ENCODE measurements around the gene ADRA2B.
A peak's percentile ranks its signal among the peaks of the same experiment; 100 is the strongest.
"Not testable (repeated sequence)": the region's sequence is repeated elsewhere in the genome, so short reads cannot be mapped to it uniquely, and the experiment has no call there.

Gene ADRA2B

DNA sequence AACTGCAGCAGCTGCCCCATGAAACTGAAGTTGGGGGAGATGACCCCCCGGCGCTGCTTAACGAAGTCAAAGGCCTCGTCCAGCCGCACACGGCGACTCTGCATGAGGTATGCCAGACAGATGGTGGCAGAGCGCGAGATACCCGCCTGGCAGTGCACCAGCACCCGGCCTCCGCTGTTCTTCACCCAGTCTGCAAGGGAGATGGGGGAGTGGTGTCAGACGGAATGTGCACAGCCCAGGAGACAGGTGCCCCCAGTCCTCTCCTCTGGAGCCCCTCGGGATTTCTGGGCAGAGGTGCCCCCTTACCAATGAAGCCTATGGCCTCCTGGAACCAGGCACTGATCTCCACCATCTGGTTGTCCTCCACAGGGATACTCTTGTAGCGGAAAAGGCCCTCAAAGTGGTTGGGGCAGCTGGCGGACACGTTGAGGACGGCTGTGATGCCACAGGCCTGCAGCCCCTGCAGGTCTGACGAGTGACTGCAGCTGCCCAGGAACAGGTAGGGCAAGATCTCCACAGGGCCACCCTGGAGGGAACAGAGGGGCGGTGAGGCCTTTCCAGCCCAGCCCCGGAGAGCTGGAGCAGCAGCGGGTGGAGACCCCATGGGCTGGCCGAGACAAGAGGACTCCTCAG, 27.6 kb upstream of the ADRA2B start:
- TF ChIP-seq SUZ12 (IDR thresholded peaks at IDR 0.05; ENCODE audit: extremely low read depth, insufficient read depth, insufficient read length): no peak
- no peak for TF ChIP-seq YY1 (IDR thresholded peaks at IDR 0.05; ENCODE audit: insufficient read depth, insufficient read length)
- TF ChIP-seq ZNF274 (IDR thresholded peaks at IDR 0.05; ENCODE audit: low read depth, low read length): no peak
- Histone ChIP-seq H3K4me3 (ENCODE audit: insufficient read length, low read depth) (peak overlapping the region; percentile 58), H3K27me3 (ENCODE audit: insufficient read depth, insufficient read length) (peaks cover 10% of the 10 kb centered on the region), H3K9ac (ENCODE audit: insufficient read length, low read depth) (peak overlapping the region; percentile 78), H3K9me3 (ENCODE audit: insufficient read depth, low read length) (no peaks in the 10 kb centered on the region), H3K4me1 (ENCODE audit: insufficient read depth, insufficient read length) (peaks cover 36% of the 10 kb centered on the region), H3K36me3 (ENCODE audit: insufficient read depth, insufficient read length, low read length) (peaks cover 14% of the 10 kb centered on the region)
- no peak for DNase-seq (ENCODE audit: low read depth, low spot score)

DNA sequence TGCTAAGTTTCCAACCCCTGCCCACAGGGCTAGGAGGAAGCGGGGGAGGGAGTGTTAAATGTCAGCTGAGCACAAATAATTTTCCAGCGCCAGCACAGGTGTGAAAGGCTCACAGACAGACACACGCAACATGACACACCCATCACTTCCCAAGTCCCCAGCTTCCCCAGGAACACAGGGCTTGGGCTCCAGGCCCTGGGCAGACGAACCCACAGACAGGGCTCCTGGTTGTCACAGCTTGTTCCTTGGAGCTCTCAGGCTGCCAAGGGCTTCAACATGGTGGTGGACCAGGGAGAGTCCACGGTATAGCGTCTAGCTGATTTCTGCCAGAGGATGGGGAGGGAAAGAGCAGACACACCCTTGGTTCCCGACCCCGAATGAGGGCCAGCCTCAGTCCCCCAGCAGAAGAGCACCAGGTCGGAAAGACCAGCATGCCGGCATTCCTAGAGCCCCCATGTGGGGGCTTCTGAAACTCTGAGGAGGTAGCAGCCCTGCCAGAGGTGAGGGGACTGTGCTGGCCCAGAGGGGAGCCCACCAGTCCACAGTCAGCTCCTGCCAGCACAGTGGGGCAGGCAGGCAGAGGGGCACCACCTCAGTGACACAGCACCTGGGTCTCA, 27.0 kb upstream of the ADRA2B start:
- Histone ChIP-seq H3K9me3 (ENCODE audit: insufficient read depth, low read length) (no peaks in the 10 kb centered on the region), H3K4me3 (ENCODE audit: insufficient read length, low read depth) (no peak overlapping the region), H3K4me1 (ENCODE audit: insufficient read depth, insufficient read length) (peaks cover 31% of the 10 kb centered on the region), H3K27me3 (ENCODE audit: insufficient read depth, insufficient read length) (peaks cover 10% of the 10 kb centered on the region), H3K36me3 (ENCODE audit: insufficient read depth, insufficient read length, low read length) (peaks cover 14% of the 10 kb centered on the region), H3K9ac (ENCODE audit: insufficient read length, low read depth) (peak overlapping the region; percentile 5)
- no peak for DNase-seq (ENCODE audit: low read depth, low spot score)
- TF ChIP-seq SUZ12 (IDR thresholded peaks at IDR 0.05; ENCODE audit: extremely low read depth, insufficient read depth, insufficient read length) (no peak), YY1 (IDR thresholded peaks at IDR 0.05; ENCODE audit: insufficient read depth, insufficient read length) (no peak), ZNF274 (IDR thresholded peaks at IDR 0.05; ENCODE audit: low read depth, low read length) (no peak)

DNA sequence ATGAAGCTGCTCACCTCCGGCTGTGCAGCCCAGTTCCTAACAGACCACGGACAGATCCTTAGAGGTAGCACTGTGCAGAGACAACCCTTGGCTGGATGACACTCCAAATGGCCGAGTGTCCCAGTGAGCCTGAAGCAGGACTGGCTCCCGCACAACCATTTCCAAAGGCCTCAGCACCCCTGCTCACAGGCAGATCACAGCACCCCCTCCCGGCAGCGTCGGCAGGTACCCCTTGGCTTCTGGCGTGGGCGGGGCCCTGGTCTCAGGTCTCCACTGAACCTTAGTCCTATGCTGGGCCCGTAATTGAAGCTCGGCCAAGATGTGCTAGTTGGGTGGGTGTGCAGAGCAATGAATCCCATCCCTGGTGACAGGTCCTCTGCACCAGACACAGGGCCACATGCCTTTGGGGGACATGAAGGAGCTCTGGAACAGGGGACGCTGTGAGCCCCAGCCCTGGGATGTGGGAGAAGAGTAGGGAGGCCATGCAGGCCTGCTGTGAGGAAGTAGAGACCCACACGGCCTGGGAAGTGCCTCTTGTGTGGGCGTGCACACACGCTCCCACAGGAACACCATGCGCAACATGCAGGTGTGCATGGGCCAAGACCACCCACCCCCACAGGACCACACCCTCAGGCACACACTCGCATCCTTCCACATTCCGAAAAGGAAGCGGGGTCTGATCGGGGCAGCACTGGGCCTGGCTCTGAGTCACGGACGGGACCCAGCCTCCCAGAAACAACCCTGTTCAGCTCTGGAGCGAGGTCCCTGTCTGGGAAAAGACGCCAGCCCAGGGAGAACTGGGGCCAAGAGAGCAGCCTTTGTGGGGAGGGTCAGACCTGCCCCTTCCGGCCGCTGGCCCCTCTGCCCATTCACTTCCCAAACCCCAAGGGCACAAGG, 26.1 kb upstream of the ADRA2B start:
- Histone ChIP-seq H3K36me3 (ENCODE audit: insufficient read depth, insufficient read length, low read length) (peaks cover 14% of the 10 kb centered on the region), H3K27me3 (ENCODE audit: insufficient read depth, insufficient read length) (peaks cover 10% of the 10 kb centered on the region), H3K4me1 (ENCODE audit: insufficient read depth, insufficient read length) (peaks cover 23% of the 10 kb centered on the region), H3K9ac (ENCODE audit: insufficient read length, low read depth) (peak overlapping the region; percentile 18), H3K4me3 (ENCODE audit: insufficient read length, low read depth) (no peak overlapping the region), H3K9me3 (ENCODE audit: insufficient read depth, low read length) (no peaks in the 10 kb centered on the region)
- DNase-seq (ENCODE audit: low read depth, low spot score): no peak
- TF ChIP-seq SUZ12 (IDR thresholded peaks at IDR 0.05; ENCODE audit: extremely low read depth, insufficient read depth, insufficient read length) (no peak), YY1 (IDR thresholded peaks at IDR 0.05; ENCODE audit: insufficient read depth, insufficient read length) (no peak), ZNF274 (IDR thresholded peaks at IDR 0.05; ENCODE audit: low read depth, low read length) (no peak)

DNA sequence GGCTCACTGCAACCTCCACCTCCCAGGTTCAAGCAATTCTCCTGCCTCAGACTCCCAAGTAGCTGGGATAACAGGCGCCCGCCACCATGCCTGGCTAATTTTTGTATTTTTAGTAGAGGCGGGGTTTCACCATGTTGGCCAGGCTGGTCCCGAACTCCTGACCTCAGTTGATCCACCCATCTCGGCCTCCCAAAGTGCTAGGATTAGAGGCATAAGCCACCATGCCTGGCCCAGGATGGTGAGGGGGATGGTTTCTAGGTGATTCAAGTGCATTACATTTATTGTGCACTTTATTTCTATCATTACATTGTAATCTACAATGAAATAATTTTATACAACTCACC, 25.2 kb upstream of the ADRA2B start:
- Histone ChIP-seq H3K4me1 (ENCODE audit: insufficient read depth, insufficient read length) (peaks cover 15% of the 10 kb centered on the region), H3K27me3 (ENCODE audit: insufficient read depth, insufficient read length) (peaks cover 10% of the 10 kb centered on the region), H3K36me3 (ENCODE audit: insufficient read depth, insufficient read length, low read length) (peaks cover 14% of the 10 kb centered on the region)
- not testable (repeated sequence) for H3K9me3 ChIP-seq (ENCODE audit: insufficient read depth, low read length); H3K4me3 ChIP-seq (ENCODE audit: insufficient read length, low read depth); DNase-seq (ENCODE audit: low read depth, low spot score); H3K9ac ChIP-seq (ENCODE audit: insufficient read length, low read depth)

DNA sequence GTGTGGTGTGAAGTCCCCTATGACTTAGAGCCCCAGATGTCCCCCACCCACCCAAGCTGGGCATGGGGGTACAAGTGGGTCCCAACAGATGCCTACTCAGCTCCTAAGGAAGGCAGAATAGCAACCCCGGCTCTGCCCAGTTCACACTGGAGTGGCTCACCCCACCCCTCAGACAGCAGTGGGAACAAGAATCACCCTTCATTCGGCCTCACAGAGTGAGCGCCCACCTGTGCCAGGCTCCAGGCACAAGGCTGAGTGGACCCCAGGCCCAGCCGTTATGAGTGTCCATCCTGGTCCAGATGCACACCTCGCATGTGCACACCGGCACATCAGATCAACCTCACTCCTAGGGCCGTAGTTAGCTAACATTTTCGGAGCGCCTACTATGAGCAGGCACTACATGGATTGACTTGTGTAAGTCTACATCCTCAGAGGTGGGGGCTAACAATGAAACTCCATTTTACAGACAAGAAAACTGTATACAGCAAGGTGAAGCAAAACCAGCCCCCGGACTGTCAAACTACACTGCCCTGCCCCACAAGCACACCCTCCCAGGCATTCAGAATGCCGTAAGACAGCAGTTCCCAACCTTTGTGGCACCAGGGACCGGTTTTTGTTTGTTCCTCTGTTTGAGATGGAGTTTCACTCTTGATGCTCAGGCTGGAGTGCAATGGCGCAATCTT, 24.7 kb upstream of the ADRA2B start:
- no peak overlapping the region for H3K9ac ChIP-seq (ENCODE audit: insufficient read length, low read depth)
- DNase-seq (ENCODE audit: low read depth, low spot score): no peak
- H3K27me3 ChIP-seq (ENCODE audit: insufficient read depth, insufficient read length): peaks cover 10% of the 10 kb centered on the region
- peaks cover 17% of the 10 kb centered on the region for H3K4me1 ChIP-seq (ENCODE audit: insufficient read depth, insufficient read length)
- TF ChIP-seq SUZ12 (IDR thresholded peaks at IDR 0.05; ENCODE audit: extremely low read depth, insufficient read depth, insufficient read length) (no peak), ZNF274 (IDR thresholded peaks at IDR 0.05; ENCODE audit: low read depth, low read length) (no peak), YY1 (IDR thresholded peaks at IDR 0.05; ENCODE audit: insufficient read depth, insufficient read length) (no peak)
- no peaks in the 10 kb centered on the region for H3K9me3 ChIP-seq (ENCODE audit: insufficient read depth, low read length)
- peaks cover 14% of the 10 kb centered on the region for H3K36me3 ChIP-seq (ENCODE audit: insufficient read depth, insufficient read length, low read length)
- no peak overlapping the region for H3K4me3 ChIP-seq (ENCODE audit: insufficient read length, low read depth)

DNA sequence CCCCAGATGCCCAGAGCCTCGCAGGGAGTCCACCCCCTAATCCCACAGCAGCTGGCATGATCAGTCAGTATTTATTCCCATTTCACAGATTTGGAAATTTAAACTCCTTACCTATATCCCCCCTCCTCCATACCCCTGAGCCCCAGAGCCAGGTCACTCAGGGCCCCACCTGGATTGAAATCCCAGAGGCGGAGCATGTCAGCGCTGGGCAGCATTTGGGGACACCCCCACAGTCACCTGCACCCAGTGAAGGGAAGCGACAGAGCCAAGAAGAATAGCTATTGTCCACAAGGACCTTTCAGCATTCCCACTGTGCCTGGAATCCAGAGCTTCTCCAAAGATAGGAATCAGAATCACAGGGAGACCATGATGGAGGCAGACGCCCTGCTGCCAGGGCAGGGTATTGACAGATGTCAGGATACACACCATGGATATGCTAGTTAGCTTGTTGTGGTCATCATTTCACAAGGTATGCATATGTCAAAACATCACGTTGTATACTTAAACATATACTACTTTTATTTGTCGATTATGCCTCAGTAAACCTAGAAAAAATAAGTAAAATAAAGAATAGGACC, 22.9 kb upstream of the ADRA2B start:
- Histone ChIP-seq H3K36me3 (ENCODE audit: insufficient read depth, insufficient read length, low read length) (peaks cover 14% of the 10 kb centered on the region), H3K9ac (ENCODE audit: insufficient read length, low read depth) (no peak overlapping the region), H3K9me3 (ENCODE audit: insufficient read depth, low read length) (no peaks in the 10 kb centered on the region), H3K4me3 (ENCODE audit: insufficient read length, low read depth) (no peak overlapping the region), H3K4me1 (ENCODE audit: insufficient read depth, insufficient read length) (peaks cover 14% of the 10 kb centered on the region), H3K27me3 (ENCODE audit: insufficient read depth, insufficient read length) (no peaks in the 10 kb centered on the region)
- TF ChIP-seq SUZ12 (IDR thresholded peaks at IDR 0.05; ENCODE audit: extremely low read depth, insufficient read depth, insufficient read length): no peak
- no peak for TF ChIP-seq ZNF274 (IDR thresholded peaks at IDR 0.05; ENCODE audit: low read depth, low read length)
- TF ChIP-seq YY1 (IDR thresholded peaks at IDR 0.05; ENCODE audit: insufficient read depth, insufficient read length): no peak
- DNase-seq (ENCODE audit: low read depth, low spot score): no peak

Data from NT2/D1 (cell line).